HepG2 (cell line): ENCODE results near the gene SRCAP. TPM values are rescaled to one million over a fixed set of nuclear protein-coding genes. Genes with fewer than 3 reads are reported as not detected.

Source experiments
- CHD2 ChIP-seq: IDR thresholded peaks from 2 replicates; pipeline ENCODE4 v1.6.1; 2011; ENCODE audit warnings: low read depth, low read length, improper control_type of control experiment
- KLF12 ChIP-seq: sonication (generic); formaldehyde crosslinking; IDR thresholded peaks from 2 replicates; pipeline ENCODE4 v1.4.0; 2020; ENCODE audit warnings: missing genetic modification reagents, borderline replicate concordance
- NFATC3 ChIP-seq: sonication (generic); formaldehyde crosslinking; IDR thresholded peaks from 2 replicates; pipeline ENCODE4 v1.5.1; 2020; ENCODE audit warnings: mild to moderate bottlenecking, missing genetic modification reagents
- SMYD3 ChIP-seq: sonication (generic); formaldehyde crosslinking; IDR thresholded peaks from 2 replicates; pipeline ENCODE4 v1.8.1; 2023; ENCODE audit warnings: mild to moderate bottlenecking, missing genetic modification reagents
- SNAI1 ChIP-seq: sonication (generic); formaldehyde crosslinking; IDR thresholded peaks from 2 replicates; pipeline ENCODE4 v1.5.0; 2020; ENCODE audit warnings: mild to moderate bottlenecking, missing genetic modification reagents, borderline replicate concordance
- SOX13 ChIP-seq, 3 experiments: fragments of 450-650 bp in 1 of 3; sonication (generic) in 1 of 3; formaldehyde crosslinking in 1 of 3; IDR thresholded peaks in 2 of 3; conservative IDR thresholded peaks in 1 of 3; 2 replicates each; pipeline versions ENCODE4 v1.5.0 to v1.6.1; 2016 to 2020; ENCODE audit warnings: antibody characterized with exemption in 1 of 3, mild to moderate bottlenecking in 1 of 3, missing compliant biosample characterization in 1 of 3, missing genetic modification reagents in 1 of 3, moderate library complexity in 1 of 3
- SRF ChIP-seq: IDR thresholded peaks from 2 replicates; pipeline ENCODE4 v1.6.1; 2011; ENCODE audit warnings: mild to moderate bottlenecking, low read depth, low read length, moderate library complexity
- TARDBP ChIP-seq: sonication (generic); formaldehyde crosslinking; IDR thresholded peaks from 2 replicates; pipeline ENCODE4 v1.8.0; 2022; ENCODE audit warnings: mild to moderate bottlenecking, missing genetic modification reagents
- ZKSCAN8 ChIP-seq: IDR thresholded peaks from 2 replicates; pipeline ENCODE4 v1.6.1; 2016; ENCODE audit warnings: borderline replicate concordance, missing genetic modification reagents, missing compliant biosample characterization
- ZMYM4 ChIP-seq: sonication (generic); formaldehyde crosslinking; IDR thresholded peaks from 2 replicates; pipeline ENCODE4 v1.8.1; 2023; ENCODE audit warnings: mild to moderate bottlenecking, missing genetic modification reagents
- ZNF101 ChIP-seq: sonication (generic); formaldehyde crosslinking; IDR thresholded peaks from 2 replicates; pipeline ENCODE4 v1.4.0; 2020; ENCODE audit warnings: mild to moderate bottlenecking, low read depth, missing genetic modification reagents, borderline replicate concordance
- ZNF253 ChIP-seq: sonication (generic); formaldehyde crosslinking; IDR thresholded peaks from 2 replicates; pipeline ENCODE4 v1.8.0; 2022; ENCODE audit warnings: mild to moderate bottlenecking, missing genetic modification reagents, borderline replicate concordance
- ZNF367 ChIP-seq: sonication (generic); formaldehyde crosslinking; IDR thresholded peaks from 2 replicates; pipeline ENCODE4 v1.4.0; 2020; ENCODE audit warnings: missing genetic modification reagents, borderline replicate concordance
- polyA plus RNA-seq, 8 experiments: library from polyadenylated mRNA; depleted of rRNA in 3 of 8; stranded (reverse) in 7 of 8; unstranded in 1 of 8; fragments of >200 nt; fragmentation: Illumina TruSeq in 4 of 8; extraction: Trizol in 4 of 8; gene quantifications; 2 replicates each; pipeline versions ENCODE4 v1.2.1 to v1.2.3, GENCODE V29; 2011 to 2016; ENCODE audit warnings: low read depth in 4 of 8, missing spikeins in 1 of 8, mixed read lengths in 1 of 8; ENCODE audit not compliant: insufficient read depth in 1 of 8
- total RNA-seq, 5 experiments: library from RNA; depleted of rRNA; stranded (reverse); fragments of >200 nt; fragmentation: Illumina TruSeq; extraction: Trizol; gene quantifications; 2 replicates each; pipeline ENCODE4 v1.2.3, GENCODE V29; 2016; ENCODE audit warnings: low read depth in 1 of 5
- TF ChIP-seq, protein P1 (sequence below): sonication (generic); formaldehyde crosslinking; IDR thresholded peaks from 2 replicates; pipeline ENCODE4 v1.4.0; 2020; ENCODE audit warnings: missing genetic modification reagents
- TF ChIP-seq, protein P2 (sequence below): IDR thresholded peaks from 2 replicates; pipeline ENCODE4 v1.6.1; 2016; ENCODE audit warnings: low read depth, missing genetic modification reagents, missing compliant biosample characterization
- TF ChIP-seq, protein P3 (sequence below), 2 experiments: sonication (generic) in 1 of 2; formaldehyde crosslinking in 1 of 2; IDR thresholded peaks; 2 replicates each; pipeline versions ENCODE4 v1.4.0 to v1.6.1; 2016 to 2020; ENCODE audit warnings: borderline replicate concordance in 1 of 2, low read depth in 1 of 2, mild to moderate bottlenecking in 1 of 2, missing genetic modification reagents in 1 of 2

Gene SRCAP
- total and polyA plus RNA-seq, 2 of the 13 experiments (the other 11 are each of a cell fraction or from before 2014, with no cell fraction given) = 4.9 to 9.0 TPM

DNA sequence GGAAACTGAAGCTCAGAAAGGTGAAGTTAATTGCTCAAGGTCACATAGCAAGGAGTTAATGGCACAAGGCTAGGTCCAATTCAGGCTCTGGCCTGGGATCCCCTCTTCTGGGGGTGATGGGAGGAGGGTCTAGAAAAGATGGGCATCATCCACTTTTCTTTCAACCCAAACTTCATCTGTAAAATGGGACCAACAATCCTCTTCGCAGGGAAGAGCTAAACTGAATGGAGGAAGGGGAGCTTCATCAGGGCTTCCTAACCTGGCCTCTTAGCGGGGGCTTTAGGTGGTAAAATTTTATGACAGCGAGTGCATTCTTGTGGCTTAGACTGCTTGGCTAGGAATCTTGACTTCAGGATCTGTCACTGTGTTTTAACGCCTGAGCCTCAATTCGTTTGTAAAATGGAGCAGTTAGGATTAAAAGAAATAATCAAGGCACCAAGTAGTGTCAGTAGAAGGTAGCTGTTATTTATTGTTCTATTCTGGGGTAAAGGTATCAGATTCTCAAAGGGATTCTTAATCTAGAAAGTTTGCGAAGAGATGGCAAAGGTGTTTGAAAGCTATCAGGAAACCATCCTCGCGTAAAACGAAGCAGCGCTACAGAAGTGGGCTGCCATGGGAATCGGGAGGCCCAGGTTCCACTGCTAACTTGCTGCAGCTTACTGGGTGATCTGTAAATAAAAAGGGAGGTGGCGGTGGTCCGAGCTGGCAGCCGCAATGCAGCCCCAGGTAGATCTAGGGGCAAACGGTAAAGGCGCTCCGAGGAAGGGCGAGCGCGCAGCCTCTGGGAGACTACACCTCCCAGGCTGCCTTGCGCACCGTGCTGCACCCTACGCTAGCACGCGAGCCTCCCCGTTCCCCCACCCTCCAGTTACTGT is 1.5 kb upstream of the SRCAP start (continued):
- TF ChIP-seq, protein P1, sequence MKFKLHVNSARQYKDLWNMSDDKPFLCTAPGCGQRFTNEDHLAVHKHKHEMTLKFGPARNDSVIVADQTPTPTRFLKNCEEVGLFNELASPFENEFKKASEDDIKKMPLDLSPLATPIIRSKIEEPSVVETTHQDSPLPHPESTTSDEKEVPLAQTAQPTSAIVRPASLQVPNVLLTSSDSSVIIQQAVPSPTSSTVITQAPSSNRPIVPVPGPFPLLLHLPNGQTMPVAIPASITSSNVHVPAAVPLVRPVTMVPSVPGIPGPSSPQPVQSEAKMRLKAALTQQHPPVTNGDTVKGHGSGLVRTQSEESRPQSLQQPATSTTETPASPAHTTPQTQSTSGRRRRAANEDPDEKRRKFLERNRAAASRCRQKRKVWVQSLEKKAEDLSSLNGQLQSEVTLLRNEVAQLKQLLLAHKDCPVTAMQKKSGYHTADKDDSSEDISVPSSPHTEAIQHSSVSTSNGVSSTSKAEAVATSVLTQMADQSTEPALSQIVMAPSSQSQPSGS (CRISPR knock-in tag) = no peak
- TF ChIP-seq, protein P2, sequence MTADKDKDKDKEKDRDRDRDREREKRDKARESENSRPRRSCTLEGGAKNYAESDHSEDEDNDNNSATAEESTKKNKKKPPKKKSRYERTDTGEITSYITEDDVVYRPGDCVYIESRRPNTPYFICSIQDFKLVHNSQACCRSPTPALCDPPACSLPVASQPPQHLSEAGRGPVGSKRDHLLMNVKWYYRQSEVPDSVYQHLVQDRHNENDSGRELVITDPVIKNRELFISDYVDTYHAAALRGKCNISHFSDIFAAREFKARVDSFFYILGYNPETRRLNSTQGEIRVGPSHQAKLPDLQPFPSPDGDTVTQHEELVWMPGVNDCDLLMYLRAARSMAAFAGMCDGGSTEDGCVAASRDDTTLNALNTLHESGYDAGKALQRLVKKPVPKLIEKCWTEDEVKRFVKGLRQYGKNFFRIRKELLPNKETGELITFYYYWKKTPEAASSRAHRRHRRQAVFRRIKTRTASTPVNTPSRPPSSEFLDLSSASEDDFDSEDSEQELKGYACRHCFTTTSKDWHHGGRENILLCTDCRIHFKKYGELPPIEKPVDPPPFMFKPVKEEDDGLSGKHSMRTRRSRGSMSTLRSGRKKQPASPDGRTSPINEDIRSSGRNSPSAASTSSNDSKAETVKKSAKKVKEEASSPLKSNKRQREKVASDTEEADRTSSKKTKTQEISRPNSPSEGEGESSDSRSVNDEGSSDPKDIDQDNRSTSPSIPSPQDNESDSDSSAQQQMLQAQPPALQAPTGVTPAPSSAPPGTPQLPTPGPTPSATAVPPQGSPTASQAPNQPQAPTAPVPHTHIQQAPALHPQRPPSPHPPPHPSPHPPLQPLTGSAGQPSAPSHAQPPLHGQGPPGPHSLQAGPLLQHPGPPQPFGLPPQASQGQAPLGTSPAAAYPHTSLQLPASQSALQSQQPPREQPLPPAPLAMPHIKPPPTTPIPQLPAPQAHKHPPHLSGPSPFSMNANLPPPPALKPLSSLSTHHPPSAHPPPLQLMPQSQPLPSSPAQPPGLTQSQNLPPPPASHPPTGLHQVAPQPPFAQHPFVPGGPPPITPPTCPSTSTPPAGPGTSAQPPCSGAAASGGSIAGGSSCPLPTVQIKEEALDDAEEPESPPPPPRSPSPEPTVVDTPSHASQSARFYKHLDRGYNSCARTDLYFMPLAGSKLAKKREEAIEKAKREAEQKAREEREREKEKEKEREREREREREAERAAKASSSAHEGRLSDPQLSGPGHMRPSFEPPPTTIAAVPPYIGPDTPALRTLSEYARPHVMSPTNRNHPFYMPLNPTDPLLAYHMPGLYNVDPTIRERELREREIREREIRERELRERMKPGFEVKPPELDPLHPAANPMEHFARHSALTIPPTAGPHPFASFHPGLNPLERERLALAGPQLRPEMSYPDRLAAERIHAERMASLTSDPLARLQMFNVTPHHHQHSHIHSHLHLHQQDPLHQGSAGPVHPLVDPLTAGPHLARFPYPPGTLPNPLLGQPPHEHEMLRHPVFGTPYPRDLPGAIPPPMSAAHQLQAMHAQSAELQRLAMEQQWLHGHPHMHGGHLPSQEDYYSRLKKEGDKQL (CRISPR knock-in tag) = no peak
- TF ChIP-seq ZNF253 (CRISPR knock-in tag) (no peak), ZKSCAN8 (CRISPR knock-in tag) (no peak), SMYD3 (CRISPR knock-in tag) (no peak), ZNF367 (CRISPR knock-in tag) (no peak), CHD2 (peak; percentile 99; the same call in 1 of the 2 replicates), ZNF101 (CRISPR knock-in tag) (no peak), KLF12 (CRISPR knock-in tag) (no peak), SOX13 (IDR thresholded peaks at IDR 0.05) (no peak), SOX13 (CRISPR knock-in tag; conservative IDR thresholded peaks at IDR 0.05 in 1 of 2, IDR thresholded peaks at IDR 0.05 in 1 of 2) (no peak), SNAI1 (0 out of 2 replicates have a peak, but pooled peaks have one; percentile 48), SRF (no peak), ZMYM4 (CRISPR knock-in tag) (no peak), NFATC3 (CRISPR knock-in tag) (peak; percentile 60; the same call in 1 of the 2 replicates), TARDBP (peak; percentile 85; the same call in 1 of the 2 replicates)
- TF ChIP-seq, protein P3, sequence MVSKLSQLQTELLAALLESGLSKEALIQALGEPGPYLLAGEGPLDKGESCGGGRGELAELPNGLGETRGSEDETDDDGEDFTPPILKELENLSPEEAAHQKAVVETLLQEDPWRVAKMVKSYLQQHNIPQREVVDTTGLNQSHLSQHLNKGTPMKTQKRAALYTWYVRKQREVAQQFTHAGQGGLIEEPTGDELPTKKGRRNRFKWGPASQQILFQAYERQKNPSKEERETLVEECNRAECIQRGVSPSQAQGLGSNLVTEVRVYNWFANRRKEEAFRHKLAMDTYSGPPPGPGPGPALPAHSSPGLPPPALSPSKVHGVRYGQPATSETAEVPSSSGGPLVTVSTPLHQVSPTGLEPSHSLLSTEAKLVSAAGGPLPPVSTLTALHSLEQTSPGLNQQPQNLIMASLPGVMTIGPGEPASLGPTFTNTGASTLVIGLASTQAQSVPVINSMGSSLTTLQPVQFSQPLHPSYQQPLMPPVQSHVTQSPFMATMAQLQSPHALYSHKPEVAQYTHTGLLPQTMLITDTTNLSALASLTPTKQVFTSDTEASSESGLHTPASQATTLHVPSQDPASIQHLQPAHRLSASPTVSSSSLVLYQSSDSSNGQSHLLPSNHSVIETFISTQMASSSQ (IDR thresholded peaks at IDR 0.05; ENCODE audit: low read depth) = no peak; the same call in 1 of the 2 replicates
- TF ChIP-seq, protein P3 (CRISPR knock-in tag; IDR thresholded peaks at IDR 0.05; ENCODE audit: borderline replicate concordance) = peak; percentile 87; the same call in 1 of the 2 replicates
